ENCODE results near the gene CALR3. TPM values are rescaled to one million over a fixed set of nuclear protein-coding genes. Genes with fewer than 3 reads are reported as not detected.

The CALR3 gene
- total RNA-seq, 1 donor from 2014 or later: not detected

Other genes starting within 250 kb of the CALR3 start
- 44.7 to 50.9 TPM (median 49.4 TPM) in 3 replicates for gene KLF2, start 171.3 kb downstream of the CALR3 start, total RNA-seq
- 34.4 to 36.5 TPM (median 36.1 TPM) in 3 replicates for gene EPS15L1, start 24.2 kb downstream of the CALR3 start, total RNA-seq
- gene C19orf44, start 227 bp upstream of the CALR3 start, total RNA-seq: 3.1 to 5.8 TPM (median 3.2 TPM) in 3 replicates
- 30.1 to 35.2 TPM (median 32.6 TPM) in 3 replicates for gene CHERP, start 46.3 kb upstream of the CALR3 start, total RNA-seq
- gene SLC35E1, start 76.2 kb upstream of the CALR3 start, total RNA-seq: 68.1 to 70.0 TPM (median 69.2 TPM) in 3 replicates
- gene MED26, start 132.0 kb upstream of the CALR3 start, total RNA-seq: 8.7 to 10.6 TPM (median 8.8 TPM) in 3 replicates
- gene SMIM7, start 164.0 kb upstream of the CALR3 start, total RNA-seq: 42.5 to 52.0 TPM (median 47.7 TPM) in 3 replicates
- gene TMEM38A, start 165.0 kb upstream of the CALR3 start, total RNA-seq: 3.1 to 3.7 TPM (median 3.7 TPM) in 3 replicates
- not detected in 3 replicates for gene NWD1, start 223.7 kb upstream of the CALR3 start, total RNA-seq